GM12878 (cell line): ENCODE measurements around the gene TMUB1. TPM values are rescaled to one million over a fixed set of nuclear protein-coding genes. Genes with fewer than 3 reads are reported as not detected.

Experiments used
- ATAC-seq: fragments of 200-7000 bp; cut with Tn5 transposase; 3 replicates; pipeline ENCODE4 v1.9.1; 2020; ENCODE audit warnings: mild to moderate bottlenecking, moderate library complexity
- BruUV-seq: library from RNA; stranded (reverse); fragments of 400-500 nt; replicated peaks from 2 replicates; lab custom pipeline; 2021; lab: Mats Ljungman, UMichigan
- CTCF ChIA-PET: fragments of 300-600 bp; sonication (Branson Sonifier 250); formaldehyde crosslinking; extraction: SDS; loops from one replicate; lab custom pipeline; 2021; ENCODE audit warnings: inconsistent platforms; lab: Yijun Ruan, JAX
- POLR2A ChIA-PET: fragments of 350-600 bp; formaldehyde crosslinking; extraction: SDS; loops from one replicate; lab custom pipeline; 2021; ENCODE audit warnings: inconsistent platforms; lab: Charles Lee
- RAD21 ChIA-PET: fragments of 300-600 bp; sonication (Branson Sonifier 250); formaldehyde crosslinking; loops from one replicate; lab custom pipeline; 2023; ENCODE audit warnings: antibody characterized with exemption; ENCODE audit not compliant: unreplicated experiment; lab: Charles Lee
- SMC1A ChIA-PET: fragments of 300-600 bp; sonication (Branson Sonifier 250); formaldehyde crosslinking; loops from one replicate; lab custom pipeline; 2023; ENCODE audit not compliant: unreplicated experiment, uncharacterized antibody; lab: Charles Lee
- DNase-seq: peaks from one replicate; pipeline ENCODE4 v3.0.0-alpha.2; 2011; ENCODE audit warnings: low read depth, low spot score
- FAIRE-seq: peaks from 3 replicates; lab custom pipeline; 2011; peaks lifted over from hg19 to GRCh38; lab: Jason Lieb, UNC
- H2AFZ ChIP-seq: 2 replicates; pipeline ENCODE4 v1.6.0; 2011; ENCODE audit warnings: low read depth, low read length, control low read depth; ENCODE audit not compliant: control insufficient read depth
- H3K27ac ChIP-seq: 2 replicates; pipeline ENCODE4 v1.5.1; 2011; ENCODE audit warnings: control low read depth; ENCODE audit not compliant: control insufficient read depth, insufficient read depth
- H3K27me3 ChIP-seq, 2 experiments: replicated peaks in 1 of 2; 2 replicates each; pipeline versions ENCODE4 v1.6.0 to v1.6.1; 2011; ENCODE audit warnings: low read length in 1 of 2; ENCODE audit not compliant: control insufficient read depth in 2 of 2, insufficient read depth in 2 of 2
- H3K36me3 ChIP-seq, 2 experiments: 2 replicates each; pipeline ENCODE4 v1.5.1; 2011; ENCODE audit warnings: low read length in 1 of 2; ENCODE audit not compliant: control insufficient read depth in 2 of 2, insufficient read depth in 2 of 2
- H3K4me1 ChIP-seq: 2 replicates; pipeline ENCODE4 v1.6.1; 2011; ENCODE audit warnings: mild to moderate bottlenecking, low read length, moderate library complexity, mixed read lengths; ENCODE audit not compliant: control insufficient read depth, insufficient read depth
- H3K4me2 ChIP-seq: 2 replicates; pipeline ENCODE4 v1.6.0; 2011; ENCODE audit warnings: control low read depth; ENCODE audit not compliant: control insufficient read depth, insufficient read depth
- H3K4me3 ChIP-seq: fragments of 200-600 bp; sonication (generic); 2 replicates; pipeline ENCODE4 v1.5.1; 2016
- H3K79me2 ChIP-seq: 2 replicates; pipeline ENCODE4 v1.6.0; 2011; ENCODE audit warnings: low read length; ENCODE audit not compliant: control insufficient read depth, insufficient read depth
- H3K9ac ChIP-seq: 2 replicates; pipeline ENCODE4 v1.8.0; 2011; ENCODE audit warnings: low read length, control low read depth, mixed read lengths; ENCODE audit not compliant: control insufficient read depth, insufficient read depth
- H3K9me3 ChIP-seq: replicated peaks from 3 replicates; pipeline ENCODE4 v1.5.1; 2011; ENCODE audit warnings: mild to moderate bottlenecking, low read length; ENCODE audit not compliant: control insufficient read depth, insufficient read depth
- H4K20me1 ChIP-seq: 2 replicates; pipeline ENCODE4 v1.6.0; 2011; ENCODE audit not compliant: control insufficient read depth, insufficient read depth
- ASH2L ChIP-seq: fragments of 300-600, 200-600 bp; sonication (generic); IDR thresholded peaks from 2 replicates; pipeline ENCODE4 v1.6.1; 2017; ENCODE audit warnings: low read depth, mild to moderate bottlenecking, borderline replicate concordance
- CBFB ChIP-seq: IDR thresholded peaks from 2 replicates; pipeline ENCODE4 v1.6.1; 2016; ENCODE audit warnings: antibody characterized with exemption, low read depth
- CBX3 ChIP-seq: fragments of 200-600 bp; sonication (generic); IDR thresholded peaks from 2 replicates; pipeline ENCODE4 v1.6.1; 2016; ENCODE audit warnings: low read depth, borderline replicate concordance
- HCFC1 ChIP-seq: fragments of 150-350 bp; IDR thresholded peaks from 2 replicates; pipeline ENCODE4 v1.6.1; 2014; ENCODE audit warnings: low read length
- IRF4 ChIP-seq: IDR thresholded peaks from 2 replicates; pipeline ENCODE4 v1.6.1; 2011; ENCODE audit warnings: low read depth, low read length
- RAD51 ChIP-seq: fragments of 450-650 bp; IDR thresholded peaks from 2 replicates; pipeline ENCODE4 v1.6.1; 2016; ENCODE audit warnings: moderate library complexity, mild to moderate bottlenecking, inconsistent platforms
- STAT1 ChIP-seq: fragments of 450-650 bp; conservative IDR thresholded peaks from 2 replicates; pipeline ENCODE4 v1.6.1; 2014; ENCODE audit warnings: antibody characterized with exemption, mild to moderate bottlenecking
- TBL1XR1 ChIP-seq: IDR thresholded peaks from 2 replicates; pipeline ENCODE4 v1.6.1; 2012; ENCODE audit warnings: low read depth, low read length, improper control_type of control experiment
- ZNF217 ChIP-seq: fragments of 450-650 bp; IDR thresholded peaks from 2 replicates; pipeline ENCODE4 v1.6.1; 2017; ENCODE audit warnings: antibody characterized with exemption, mild to moderate bottlenecking
- WGBS: methylation state at CpG from one replicate; pipeline ENCODE4 v1.1.6; 2016; ENCODE audit warnings: low lambda C conversion rate; ENCODE audit not compliant: insufficient replicate concordance, insufficient coverage; ENCODE audit errors: missing lambda C conversion rate; 5-methylcytosine and 5-hydroxymethylcytosine counted together
- in situ Hi-C: fragments of 300-500 bp; cut with MboI; formaldehyde crosslinking; loops from 9 replicates; pipeline ENCODE4 v1.14.3; 2018; ENCODE audit warnings: mixed read lengths
- intact Hi-C: fragments of 100-400 bp; cut with micrococcal nuclease; formaldehyde crosslinking; loops from one replicate; pipeline ENCODE4 v1.14.2; 2022; ENCODE audit not compliant: unreplicated experiment
- polyA plus RNA-seq, 11 experiments: library from polyadenylated mRNA; depleted of rRNA in 4 of 11; unstranded in 6 of 11; stranded (reverse) in 5 of 11; fragments of >200 nt; fragmentation: Nextera tagmentation in 4 of 11; fragmentation: Illumina TruSeq in 1 of 11; extraction: Ambion mirVana in 4 of 11; extraction: Trizol in 1 of 11; gene quantifications; 1 replicate in 1 of 11; 2 replicates in 10 of 11; pipeline versions ENCODE4 v1.2.1 to v1.2.3, GENCODE V29; 2011 to 2016; ENCODE audit warnings: inconsistent platforms in 2 of 11, missing spikeins in 2 of 11, low read depth in 1 of 11
- total RNA-seq, 4 experiments: library from RNA; depleted of rRNA in 3 of 4; stranded (reverse); fragments of >200 nt in 3 of 4; fragmentation: Illumina TruSeq in 1 of 4; extraction: Trizol in 1 of 4; gene quantifications; 2 replicates each; pipeline versions ENCODE4 v1.2.1 to v1.2.3, GENCODE V29; 2013 to 2021

TMUB1 gene
- total and polyA plus RNA-seq, 10 of the 15 experiments (the other 5 are each of a cell fraction or from before 2014, with no cell fraction given), result 0.27 to 79.5 (median 41.3) TPM; not detected in 1

- no peak for TF ChIP-seq ASH2L
- no peak for TF ChIP-seq ZNF217
- TF ChIP-seq HCFC1, result peak; percentile 70
- TF ChIP-seq TBL1XR1, result peak; percentile 64; the same call in 1 of the 2 replicates
- no peak for TF ChIP-seq IRF4
- no peak for TF ChIP-seq CBX3
- no peak for TF ChIP-seq RAD51
- TF ChIP-seq, all 136 proteins: peak for 47
Measured at GRCh38 chr7:151080522-151081169, 2.6 kb downstream of the TMUB1 start, which contains the start of gene FASTK (continued).

DNA sequence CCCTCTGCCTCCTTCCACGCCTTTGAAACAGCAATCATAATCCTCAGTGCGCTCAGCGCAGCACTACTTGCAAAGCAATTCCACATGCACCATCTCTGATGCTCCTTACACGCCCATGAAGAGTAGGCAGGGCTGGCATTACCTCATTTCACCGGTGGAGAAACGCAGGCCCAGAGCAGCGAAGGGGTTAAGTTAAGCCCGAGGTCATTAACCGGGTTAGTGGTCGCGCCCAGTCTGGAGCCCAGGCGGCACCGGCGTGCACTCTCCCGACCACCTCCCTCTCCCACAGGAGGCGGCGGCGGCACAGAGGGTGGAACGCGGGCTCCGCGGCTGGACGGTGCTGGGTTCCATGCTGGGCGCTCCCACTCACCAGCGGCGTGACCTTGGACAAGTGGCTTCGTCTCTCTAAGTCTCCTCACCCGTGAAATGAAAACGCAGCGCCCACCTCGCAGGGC is 3.2 kb downstream of the TMUB1 start:
- FAIRE-seq (no peak), DNase-seq (no peak), ATAC-seq (peak; percentile 9)
- CTCF ChIA-PET, result interaction anchor here (0.8 kb wide), 1 partner anchor 21 kb away, joined by 3 read pairs; the partner anchor contains the start of gene SLC4A2
- Histone ChIP-seq H2AFZ (peak overlapping the region; percentile 75), H3K4me1 (peaks cover 26% of the 10 kb centered on the region), H3K4me2 (peak overlapping the region; percentile 100), H4K20me1 (no peaks in the 10 kb centered on the region; the same call in 1 of the 2 replicates), H3K9ac (peak overlapping the region; percentile 96), H3K79me2 (peaks cover 39% of the 10 kb centered on the region), H3K27ac (peak overlapping the region; percentile 90), H3K9me3 (no peaks in the 10 kb centered on the region), H3K36me3 (peaks cover 0 to 14% of the 10 kb centered on the region in 2 experiments; a peak in 2 of 4 replicates), H3K27me3 (no peaks in the 10 kb centered on the region), H3K4me3 (peak overlapping the region; percentile 83)
- RAD21 ChIA-PET, result interaction anchor here (1.0 kb wide), 1 partner anchor 52 kb away, joined by 3 read pairs; the partner anchor contains the start of gene ABCB8
- intact Hi-C loops (loop anchor here (1.0 kb wide), 1 partner anchor 22 kb away; no protein-coding TSS in a partner anchor), in situ Hi-C loops (no loop called here)
- SMC1A ChIA-PET, result interaction anchor here (0.8 kb wide), 2 partner anchors 12 to 32 kb away, joined by 3 read pairs; no protein-coding TSS in a partner anchor
- TF ChIP-seq CBFB (0 out of 2 replicates have a peak, but pooled peaks have one; percentile 2), STAT1 (no peak)
- 6% methylated on average over 31 of the region's 31 CpGs for WGBS
- POLR2A ChIA-PET, result interaction anchor here (1.0 kb wide), 2 partner anchors 10 to 52 kb away, joined by 3 to 7 read pairs; partner anchors contain the start of gene ABCB8
- TSS peak; percentile 70 for BruUV-seq
